Ovary (tissue), 9 donors: ENCODE measurements around the gene STOML1. TPM values are rescaled to one million over a fixed set of nuclear protein-coding genes. Genes with fewer than 3 reads are reported as not detected.

ENCODE experiments used
- DNase-seq, 5 donors: peaks; one replicate each; pipeline ENCODE4 v3.0.0-alpha.2; 2019 to 2020
- H3K27ac ChIP-seq, 2 donors: fragments of 200-600 bp; one replicate each; pipeline versions ENCODE4 v1.5.1 to v1.8.0; 2019 to 2022
- H3K27me3 ChIP-seq: fragments of 200-600 bp; one replicate; pipeline ENCODE4 v1.8.0; 2022
- H3K36me3 ChIP-seq: fragments of 200-600 bp; sonication (generic); one replicate; pipeline ENCODE4 v1.5.1; 2019
- H3K4me1 ChIP-seq: one replicate; pipeline ENCODE4 v1.8.1; 2013; ENCODE audit warnings: mild to moderate bottlenecking, moderate library complexity; ENCODE audit not compliant: insufficient read depth
- H3K4me3 ChIP-seq: fragments of 200-600 bp; sonication (generic); one replicate; pipeline ENCODE4 v1.5.1; 2017
- H3K9me3 ChIP-seq, 2 donors: fragments of 200-600 bp in 1 of 2; sonication (generic) in 1 of 2; one replicate each; pipeline versions ENCODE4 v1.5.1 to v1.8.1; 2013 to 2019; ENCODE audit warnings: mild to moderate bottlenecking in 1 of 2, moderate library complexity in 1 of 2
- CTCF ChIP-seq, 3 donors: fragments of 450-650 bp in 2 of 3; fragments of 200-600 bp in 1 of 3; IDR thresholded peaks; one replicate each; pipeline versions ENCODE4 v1.5.1 to v1.8.0; 2016 to 2022; ENCODE audit warnings: antibody characterized with exemption in 3 of 3, mild to moderate bottlenecking in 1 of 3
- EP300 ChIP-seq: sonication (generic); formaldehyde crosslinking; IDR thresholded peaks from one replicate; pipeline ENCODE4 v1.6.1; 2017; ENCODE audit warnings: antibody characterized with exemption
- POLR2A ChIP-seq: fragments of 450-650 bp; IDR thresholded peaks from one replicate; pipeline ENCODE4 v1.6.1; 2017; ENCODE audit warnings: antibody characterized with exemption, mild to moderate bottlenecking, moderate library complexity
- WGBS, 3 donors: extraction: QIAGEN DNeasy Blood & Tissue Kit in 1 of 3; methylation state at CpG; one replicate each; pipeline versions ENCODE4 v1.1.5 to v1.1.7; 2013 to 2017; 5-methylcytosine and 5-hydroxymethylcytosine counted together
- intact Hi-C, 4 donors: fragments of 100-400 bp; cut with DNase I; formaldehyde crosslinking; loops; one replicate each; pipeline versions ENCODE4 v1.11.0 to v1.15.1; 2022 to 2023
- polyA plus RNA-seq, 2 donors: library from polyadenylated mRNA; stranded (reverse); fragments of 200-250 nt in 1 of 2; fragments of 350-450 nt in 1 of 2; fragmentation: Illumina TruSeq in 1 of 2; extraction: RNeasy Lipid Tissue Mini Kit (QIAGEN cat#74804) in 1 of 2; gene quantifications; one replicate each; pipeline ENCODE4 v1.2.3, GENCODE V29; 2013 to 2014
- total RNA-seq, 7 donors: library from RNA; depleted of rRNA in 2 of 7; stranded (reverse); fragments of >200 nt in 2 of 7; fragmentation: NEBNext Ultra II Directional in 3 of 7; extraction: Animal tissue kit (Norgen Biotek cat#: 25700) in 3 of 7; gene quantifications; one replicate each; pipeline versions ENCODE4 v1.1.0 to v1.2.4, GENCODE V29; 2016 to 2023
- donor health status: DM: no; HTN: no; CAD: no; lungs with moderate emphysema.
- donor health status: DM: no; HTN: no; CAD: no.
- donor health status: Bipolar disorder and iron deficiency.
- donor health status: DM: yes; HTN: yes; CAD: no.
- donor health status: DM: no; HTN: no; CAD: no.
- donor health status: DM: yes; HTN: yes; CAD: no.

STOML1 gene
- total and polyA plus RNA-seq, 9 donors: 2.1 to 22.9 (median 12.1) TPM

GRCh38 chr15:74006774-74007639 is 14.9 kb upstream of the STOML1 start:
- DNase-seq: no peak
- Histone ChIP-seq H3K9me3 (no peaks in the 10 kb centered on the region), H3K4me3 (no peak overlapping the region), H3K4me1 (peaks cover 11% of the 10 kb centered on the region), H3K27me3 (no peaks in the 10 kb centered on the region), H3K36me3 (no peaks in the 10 kb centered on the region), H3K27ac (no peak overlapping the region)
- intact Hi-C loops: no loop called here
- TF ChIP-seq CTCF (IDR thresholded peaks at IDR 0.05) (no peak), EP300 (no peak), POLR2A (no peak)
- WGBS, 3 donors: 72 to 85% (median 82%) methylated on average over 11 of the region's 11 CpGs

- no peaks in the 10 kb centered on the region for H3K9me3 ChIP-seq
- H3K4me3 ChIP-seq: no peak overlapping the region
- TF ChIP-seq POLR2A (no peak), EP300 (no peak), CTCF (IDR thresholded peaks at IDR 0.05) (no peak)
- no peaks in the 10 kb centered on the region for H3K27me3 ChIP-seq
- H3K36me3 ChIP-seq: no peaks in the 10 kb centered on the region
- intact Hi-C loops: no loop called here
- H3K27ac ChIP-seq: no peak overlapping the region
- DNase-seq: no peak
- H3K4me1 ChIP-seq: peaks cover 9% of the 10 kb centered on the region
- 93 to 99% (median 95%) methylated on average over 9 to 27 of the region's 27 CpGs for WGBS, 3 donors
Observed at GRCh38 chr15:73997986-73998385, 5.9 kb upstream of the STOML1 start.

- peaks cover 13% of the 10 kb centered on the region for H3K4me1 ChIP-seq
- no peak for TF ChIP-seq POLR2A
- H3K27ac ChIP-seq: peak overlapping the region in 1 of 2 donors; percentile 44
- no peaks in the 10 kb centered on the region for H3K27me3 ChIP-seq
- H3K9me3 ChIP-seq: no peaks in the 10 kb centered on the region
- H3K36me3 ChIP-seq: no peaks in the 10 kb centered on the region
- intact Hi-C loops: no loop called here
- H3K4me3 ChIP-seq: peak overlapping the region; percentile 5
- WGBS, 3 donors: 18 to 25% (median 19%) methylated on average over 5 of the region's 5 CpGs
- DNase-seq: no peak
Observed at GRCh38 chr15:73996939-73997338, 4.8 kb upstream of the STOML1 start.

- H3K4me3 ChIP-seq: peak overlapping the region; percentile 93
- intact Hi-C loops: no loop called here
- no peaks in the 10 kb centered on the region for H3K27me3 ChIP-seq
- H3K27ac ChIP-seq: no peak overlapping the region
- peaks cover 13% of the 10 kb centered on the region for H3K4me1 ChIP-seq
- WGBS, 3 donors: 39 to 52% (median 39%) methylated on average over 2 of the region's 2 CpGs
- DNase-seq: no peak
- no peaks in the 10 kb centered on the region for H3K36me3 ChIP-seq
- no peaks in the 10 kb centered on the region for H3K9me3 ChIP-seq
- TF ChIP-seq EP300: no peak
- no peak for TF ChIP-seq CTCF (IDR thresholded peaks at IDR 0.05)
- TF ChIP-seq POLR2A: no peak
Observed at GRCh38 chr15:73996267-73996666, 4.2 kb upstream of the STOML1 start.
